ENCODE measurements around the gene PKDCC. TPM values are rescaled to one million over a fixed set of nuclear protein-coding genes. Genes with fewer than 3 reads are reported as not detected.

PKDCC gene
- total and polyA plus RNA-seq, 9 donors, result 58.5 to 576 (median 257) TPM

DNA sequence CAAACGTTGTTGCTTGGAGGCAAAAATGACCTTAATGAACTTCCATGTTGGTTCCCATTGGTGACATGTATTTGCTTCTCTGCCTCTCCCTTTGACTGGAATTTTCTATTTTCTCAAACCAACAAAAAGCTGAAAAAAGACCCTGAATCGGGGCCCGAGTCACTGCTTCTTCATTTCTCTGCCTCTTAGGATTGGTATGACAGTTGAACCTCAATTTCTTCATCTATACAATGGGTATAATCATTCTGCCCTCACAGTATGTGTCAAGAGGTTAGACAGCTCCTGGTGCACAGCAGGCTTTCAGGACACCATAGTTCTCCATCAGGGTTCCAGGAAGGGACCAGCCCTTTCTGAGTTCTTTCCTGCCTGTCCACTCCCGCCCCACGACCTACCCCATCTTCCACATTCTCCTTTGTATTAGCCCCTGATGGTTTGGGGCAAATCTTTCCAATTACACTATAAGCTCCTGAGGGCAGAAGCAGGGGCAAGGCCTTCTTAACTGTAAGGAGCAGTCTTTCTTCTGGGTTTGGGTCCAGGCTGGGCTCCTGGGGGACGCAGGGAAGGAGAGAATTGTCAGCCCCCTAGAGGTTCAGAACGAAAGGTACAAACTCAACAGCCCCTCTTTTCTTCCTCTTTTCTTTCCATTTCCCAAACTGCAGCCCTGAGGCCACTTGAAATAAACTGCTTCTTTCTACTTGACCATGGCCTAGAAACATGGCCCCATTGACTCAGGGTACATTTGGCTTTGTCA, 6.3 kb upstream of the PKDCC start:
- H3K4me3 ChIP-seq, result no peak overlapping the region
- 73 to 84% (median 83%) methylated on average over 7 of the region's 7 CpGs for WGBS, 3 donors
- no peaks in the 10 kb centered on the region for H3K36me3 ChIP-seq
- intact Hi-C loops (cut with DNase I), result no loop called here
- DNase-seq, result no peak
- no peaks in the 10 kb centered on the region for H3K9me3 ChIP-seq
- peak overlapping the region in 1 of 2 donors; percentile 77 for H3K27ac ChIP-seq
- H3K4me1 ChIP-seq (ENCODE audit: insufficient read depth), result peaks cover 16% of the 10 kb centered on the region
- TF ChIP-seq, protein P1, sequence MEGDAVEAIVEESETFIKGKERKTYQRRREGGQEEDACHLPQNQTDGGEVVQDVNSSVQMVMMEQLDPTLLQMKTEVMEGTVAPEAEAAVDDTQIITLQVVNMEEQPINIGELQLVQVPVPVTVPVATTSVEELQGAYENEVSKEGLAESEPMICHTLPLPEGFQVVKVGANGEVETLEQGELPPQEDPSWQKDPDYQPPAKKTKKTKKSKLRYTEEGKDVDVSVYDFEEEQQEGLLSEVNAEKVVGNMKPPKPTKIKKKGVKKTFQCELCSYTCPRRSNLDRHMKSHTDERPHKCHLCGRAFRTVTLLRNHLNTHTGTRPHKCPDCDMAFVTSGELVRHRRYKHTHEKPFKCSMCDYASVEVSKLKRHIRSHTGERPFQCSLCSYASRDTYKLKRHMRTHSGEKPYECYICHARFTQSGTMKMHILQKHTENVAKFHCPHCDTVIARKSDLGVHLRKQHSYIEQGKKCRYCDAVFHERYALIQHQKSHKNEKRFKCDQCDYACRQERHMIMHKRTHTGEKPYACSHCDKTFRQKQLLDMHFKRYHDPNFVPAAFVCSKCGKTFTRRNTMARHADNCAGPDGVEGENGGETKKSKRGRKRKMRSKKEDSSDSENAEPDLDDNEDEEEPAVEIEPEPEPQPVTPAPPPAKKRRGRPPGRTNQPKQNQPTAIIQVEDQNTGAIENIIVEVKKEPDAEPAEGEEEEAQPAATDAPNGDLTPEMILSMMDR (IDR thresholded peaks at IDR 0.05), result no peak
- TF ChIP-seq EP300 (IDR thresholded peaks at IDR 0.05) (no peak), POLR2A (IDR thresholded peaks at IDR 0.05) (no peak)
- no peaks in the 10 kb centered on the region for H3K27me3 ChIP-seq

DNA sequence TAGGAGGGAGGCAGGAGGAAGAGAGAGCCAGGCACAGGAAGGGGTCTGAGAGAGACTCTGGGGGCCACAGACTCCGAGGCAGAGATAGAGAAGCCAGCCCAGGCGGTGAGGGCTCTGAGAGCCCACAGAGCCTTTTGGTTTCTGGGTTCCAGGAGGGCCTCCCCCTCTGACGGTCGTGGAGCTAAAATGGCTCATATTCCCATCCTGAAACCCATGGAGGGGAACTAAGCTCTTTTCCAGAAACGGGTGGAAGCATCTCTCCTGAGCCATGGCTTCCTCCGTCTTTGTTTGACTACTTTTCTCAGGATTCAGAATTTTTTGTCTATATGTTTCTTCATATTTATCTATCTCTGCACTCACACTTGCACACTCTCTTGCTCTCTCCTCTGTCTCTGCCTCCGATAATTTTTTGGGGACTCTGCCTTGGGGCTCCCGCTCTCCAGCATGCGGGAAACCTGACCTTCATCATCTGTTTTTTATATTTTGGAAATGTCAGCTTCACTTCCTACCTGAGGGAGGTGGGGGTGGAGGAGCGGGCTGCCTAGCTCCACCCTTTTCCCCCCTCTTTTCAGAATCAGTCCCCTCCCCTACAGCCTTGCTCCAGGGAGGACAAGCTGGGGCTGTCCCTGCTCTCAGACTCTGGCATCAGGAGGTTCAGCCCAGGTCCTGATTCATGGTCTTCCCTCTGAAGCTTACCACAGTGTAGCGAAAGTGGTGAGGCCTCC, 5.0 kb upstream of the PKDCC start:
- WGBS, 3 donors, result 93 to 95% (median 94%) methylated on average over 11 of the region's 11 CpGs

DNA sequence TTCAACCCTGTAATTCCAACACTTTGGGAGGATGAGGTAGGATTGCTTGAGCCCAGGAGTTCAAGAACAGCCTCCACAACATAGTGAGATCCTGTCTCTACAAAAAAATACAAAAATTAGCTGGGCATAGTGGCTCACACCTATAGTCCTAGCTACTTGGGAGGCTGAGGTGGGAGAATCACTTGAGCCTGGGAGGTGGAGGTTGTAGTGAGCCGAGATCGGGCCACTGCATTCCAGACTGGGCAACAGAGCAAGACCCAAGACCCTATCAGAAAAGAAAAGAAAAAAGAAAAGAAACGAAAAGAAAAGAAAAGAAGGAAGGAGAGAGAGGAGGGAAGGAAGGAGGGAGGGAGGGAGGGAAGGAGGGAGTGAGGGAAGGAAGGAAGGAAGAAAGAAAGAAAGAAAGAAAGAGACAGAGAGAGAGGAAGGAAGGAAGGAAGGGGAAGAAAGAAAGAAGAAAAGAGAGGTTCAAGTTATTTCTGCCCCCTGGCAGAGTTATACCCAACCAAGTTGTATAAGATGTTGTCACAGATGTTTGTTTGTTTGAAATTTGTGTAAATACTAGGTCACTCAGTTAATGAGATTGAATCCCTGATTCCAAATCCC, 3.9 kb upstream of the PKDCC start:
- peak overlapping the region in 1 of 2 donors; percentile 95 for H3K27ac ChIP-seq
- no peaks in the 10 kb centered on the region for H3K36me3 ChIP-seq
- TF ChIP-seq, protein P1 (IDR thresholded peaks at IDR 0.05), result no peak
- no peak for TF ChIP-seq POLR2A (IDR thresholded peaks at IDR 0.05)
- TF ChIP-seq EP300 (IDR thresholded peaks at IDR 0.05), result no peak
- no peaks in the 10 kb centered on the region for H3K9me3 ChIP-seq
- no peak for DNase-seq
- H3K4me1 ChIP-seq (ENCODE audit: insufficient read depth), result peaks cover 16% of the 10 kb centered on the region
- intact Hi-C loops (cut with DNase I), result no loop called here
- WGBS, 3 donors, result 89 to 94% (median 91%) methylated on average over 3 of the region's 3 CpGs
- H3K27me3 ChIP-seq, result no peaks in the 10 kb centered on the region
- no peak overlapping the region for H3K4me3 ChIP-seq

More for the DNA sequence above, 5.0 kb upstream of the PKDCC start:
- TF ChIP-seq POLR2A (IDR thresholded peaks at IDR 0.05) (no peak), EP300 (IDR thresholded peaks at IDR 0.05) (no peak)
- TF ChIP-seq, protein P1 (IDR thresholded peaks at IDR 0.05), result no peak
- Histone ChIP-seq H3K27me3 (no peaks in the 10 kb centered on the region), H3K4me1 (ENCODE audit: insufficient read depth) (peaks cover 16% of the 10 kb centered on the region), H3K36me3 (no peaks in the 10 kb centered on the region), H3K27ac (no peak overlapping the region), H3K4me3 (no peak overlapping the region), H3K9me3 (no peaks in the 10 kb centered on the region)
- intact Hi-C loops (cut with DNase I), result no loop called here
- no peak for DNase-seq

DNA sequence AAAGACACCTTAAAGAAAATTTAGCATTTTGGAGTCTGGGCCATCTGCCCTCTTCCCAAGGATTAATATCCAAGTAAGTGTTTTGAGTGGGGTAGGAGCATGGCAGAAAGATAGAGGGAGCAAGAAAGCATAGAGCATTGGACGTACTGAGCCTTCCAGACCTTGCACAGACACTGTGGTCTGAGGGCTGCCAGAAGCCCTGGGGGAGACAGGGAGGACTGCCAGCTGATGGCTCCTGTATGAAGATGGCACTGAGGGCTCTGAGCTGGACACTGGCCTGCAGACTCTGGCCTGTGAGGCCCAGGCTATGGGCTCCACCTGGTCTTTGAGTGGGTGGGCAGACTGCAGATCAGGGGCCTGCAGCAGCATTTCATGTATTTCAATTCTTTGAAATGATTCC, 2.9 kb upstream of the PKDCC start:
- DNase-seq, result no peak
- no peak overlapping the region for H3K4me3 ChIP-seq
- peaks cover 15% of the 10 kb centered on the region for H3K4me1 ChIP-seq (ENCODE audit: insufficient read depth)
- no peaks in the 10 kb centered on the region for H3K27me3 ChIP-seq
- intact Hi-C loops (cut with DNase I), result loop anchor here in 1 of 4 donors (5.0 kb wide), 1 partner anchor 113 kb away; no protein-coding TSS in a partner anchor
- H3K27ac ChIP-seq, result peak overlapping the region; percentile 92 to 95
- TF ChIP-seq POLR2A (IDR thresholded peaks at IDR 0.05) (no peak), EP300 (IDR thresholded peaks at IDR 0.05) (no peak)
- TF ChIP-seq, protein P1 (IDR thresholded peaks at IDR 0.05), result no peak
- H3K36me3 ChIP-seq, result no peaks in the 10 kb centered on the region
- no peaks in the 10 kb centered on the region for H3K9me3 ChIP-seq
- 13 to 29% (median 28%) methylated on average over 1 of the region's 1 CpG for WGBS, 3 donors

Measured in ovary (tissue), 9 donors.